Panc1 (cell line): ENCODE results near the gene ANKRD55.

Experiments used
- POLR2AphosphoS5 ChIP-seq: IDR thresholded peaks from 2 replicates; pipeline ENCODE4 v1.6.1; 2012; ENCODE audit warnings: mild to moderate bottlenecking, low read depth, low read length, moderate library complexity
- TF ChIP-seq, protein P1 (sequence below): fragments of 450-650 bp; IDR thresholded peaks from 2 replicates; pipeline ENCODE4 v1.5.1; 2017; ENCODE audit warnings: mild to moderate bottlenecking
- TF ChIP-seq, protein P2 (sequence below), 2 experiments: IDR thresholded peaks; 2 replicates each; pipeline ENCODE4 v1.6.1; 2011 to 2012; ENCODE audit warnings: low read depth in 2 of 2, control low read depth in 1 of 2, low read length in 1 of 2, mild to moderate bottlenecking in 1 of 2, moderate library complexity in 1 of 2; ENCODE audit not compliant: insufficient read depth in 1 of 2

DNA sequence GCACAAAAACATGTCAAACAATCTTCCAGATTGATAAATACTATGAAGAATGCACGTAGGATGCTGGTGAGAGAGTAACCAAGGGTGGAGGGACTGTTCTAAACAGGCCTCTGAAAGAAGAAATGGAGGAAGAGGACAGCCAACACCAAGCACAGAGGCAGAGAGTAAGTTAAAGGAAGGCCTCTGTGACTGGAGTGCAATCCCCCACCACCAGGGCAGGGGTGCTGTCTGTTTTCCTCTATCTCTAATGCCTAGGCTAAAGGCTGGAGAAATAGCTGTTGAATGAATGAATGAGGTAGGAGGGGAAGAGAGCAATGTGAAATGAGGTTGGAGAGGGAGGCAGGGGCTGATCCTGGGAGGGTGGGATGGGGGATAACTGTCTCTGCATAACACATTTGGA is 88.9 kb downstream of the ANKRD55 start:
- TF ChIP-seq POLR2AphosphoS5, result no peak
- TF ChIP-seq, protein P1, sequence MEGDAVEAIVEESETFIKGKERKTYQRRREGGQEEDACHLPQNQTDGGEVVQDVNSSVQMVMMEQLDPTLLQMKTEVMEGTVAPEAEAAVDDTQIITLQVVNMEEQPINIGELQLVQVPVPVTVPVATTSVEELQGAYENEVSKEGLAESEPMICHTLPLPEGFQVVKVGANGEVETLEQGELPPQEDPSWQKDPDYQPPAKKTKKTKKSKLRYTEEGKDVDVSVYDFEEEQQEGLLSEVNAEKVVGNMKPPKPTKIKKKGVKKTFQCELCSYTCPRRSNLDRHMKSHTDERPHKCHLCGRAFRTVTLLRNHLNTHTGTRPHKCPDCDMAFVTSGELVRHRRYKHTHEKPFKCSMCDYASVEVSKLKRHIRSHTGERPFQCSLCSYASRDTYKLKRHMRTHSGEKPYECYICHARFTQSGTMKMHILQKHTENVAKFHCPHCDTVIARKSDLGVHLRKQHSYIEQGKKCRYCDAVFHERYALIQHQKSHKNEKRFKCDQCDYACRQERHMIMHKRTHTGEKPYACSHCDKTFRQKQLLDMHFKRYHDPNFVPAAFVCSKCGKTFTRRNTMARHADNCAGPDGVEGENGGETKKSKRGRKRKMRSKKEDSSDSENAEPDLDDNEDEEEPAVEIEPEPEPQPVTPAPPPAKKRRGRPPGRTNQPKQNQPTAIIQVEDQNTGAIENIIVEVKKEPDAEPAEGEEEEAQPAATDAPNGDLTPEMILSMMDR, result no peak
- TF ChIP-seq, protein P2, sequence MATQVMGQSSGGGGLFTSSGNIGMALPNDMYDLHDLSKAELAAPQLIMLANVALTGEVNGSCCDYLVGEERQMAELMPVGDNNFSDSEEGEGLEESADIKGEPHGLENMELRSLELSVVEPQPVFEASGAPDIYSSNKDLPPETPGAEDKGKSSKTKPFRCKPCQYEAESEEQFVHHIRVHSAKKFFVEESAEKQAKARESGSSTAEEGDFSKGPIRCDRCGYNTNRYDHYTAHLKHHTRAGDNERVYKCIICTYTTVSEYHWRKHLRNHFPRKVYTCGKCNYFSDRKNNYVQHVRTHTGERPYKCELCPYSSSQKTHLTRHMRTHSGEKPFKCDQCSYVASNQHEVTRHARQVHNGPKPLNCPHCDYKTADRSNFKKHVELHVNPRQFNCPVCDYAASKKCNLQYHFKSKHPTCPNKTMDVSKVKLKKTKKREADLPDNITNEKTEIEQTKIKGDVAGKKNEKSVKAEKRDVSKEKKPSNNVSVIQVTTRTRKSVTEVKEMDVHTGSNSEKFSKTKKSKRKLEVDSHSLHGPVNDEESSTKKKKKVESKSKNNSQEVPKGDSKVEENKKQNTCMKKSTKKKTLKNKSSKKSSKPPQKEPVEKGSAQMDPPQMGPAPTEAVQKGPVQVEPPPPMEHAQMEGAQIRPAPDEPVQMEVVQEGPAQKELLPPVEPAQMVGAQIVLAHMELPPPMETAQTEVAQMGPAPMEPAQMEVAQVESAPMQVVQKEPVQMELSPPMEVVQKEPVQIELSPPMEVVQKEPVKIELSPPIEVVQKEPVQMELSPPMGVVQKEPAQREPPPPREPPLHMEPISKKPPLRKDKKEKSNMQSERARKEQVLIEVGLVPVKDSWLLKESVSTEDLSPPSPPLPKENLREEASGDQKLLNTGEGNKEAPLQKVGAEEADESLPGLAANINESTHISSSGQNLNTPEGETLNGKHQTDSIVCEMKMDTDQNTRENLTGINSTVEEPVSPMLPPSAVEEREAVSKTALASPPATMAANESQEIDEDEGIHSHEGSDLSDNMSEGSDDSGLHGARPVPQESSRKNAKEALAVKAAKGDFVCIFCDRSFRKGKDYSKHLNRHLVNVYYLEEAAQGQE (IDR thresholded peaks at IDR 0.05; ENCODE audit: insufficient read depth in 1 of 2, low read depth in 2 of 2, low read length in 1 of 2), result no peak
